Sigmoid colon (tissue), 7 donors: ENCODE measurements around the gene AUTS2. TPM values are rescaled to one million over a fixed set of nuclear protein-coding genes. Genes with fewer than 3 reads are reported as not detected.

Experiments used
- DNase-seq: peaks from one replicate; pipeline ENCODE4 v3.0.0-alpha.2; 2019
- H3K27ac ChIP-seq, 4 donors: fragments of 200-600 bp; sonication (generic); one replicate each; pipeline ENCODE4 v1.5.1; 2016 to 2019; ENCODE audit warnings: mild to moderate bottlenecking in 1 of 4
- H3K27me3 ChIP-seq, 3 donors: fragments of 200-600 bp; sonication (generic); one replicate each; pipeline ENCODE4 v1.5.1; 2019; ENCODE audit warnings: mild to moderate bottlenecking in 1 of 3
- H3K36me3 ChIP-seq, 4 donors: fragments of 200-600 bp; sonication (generic); one replicate each; pipeline ENCODE4 v1.5.1; 2016 to 2019
- H3K4me1 ChIP-seq, 4 donors: fragments of 200-600 bp; sonication (generic); one replicate each; pipeline ENCODE4 v1.5.1; 2017 to 2019
- H3K4me3 ChIP-seq, 4 donors: fragments of 200-600 bp; sonication (generic); one replicate each; pipeline ENCODE4 v1.5.1; 2017 to 2019; ENCODE audit warnings: mild to moderate bottlenecking in 2 of 4, moderate library complexity in 1 of 4
- H3K9me3 ChIP-seq, 4 donors: fragments of 200-600 bp in 3 of 4; sonication (generic) in 3 of 4; one replicate each; pipeline versions ENCODE4 v1.5.1 to v1.6.1; 2013 to 2019
- CTCF ChIP-seq, 4 experiments: fragments of 450-650 bp in 3 of 4; fragments of 200-600 bp in 1 of 4; IDR thresholded peaks; one replicate each; pipeline ENCODE4 v1.5.1; 2016 to 2019; ENCODE audit warnings: antibody characterized with exemption in 4 of 4, mild to moderate bottlenecking in 3 of 4, moderate library complexity in 2 of 4
- EP300 ChIP-seq, 4 donors: sonication (generic); formaldehyde crosslinking; IDR thresholded peaks; one replicate each; pipeline ENCODE4 v1.6.1; 2017; ENCODE audit warnings: antibody characterized with exemption in 4 of 4
- POLR2A ChIP-seq, 2 donors: fragments of 450-650 bp; IDR thresholded peaks; one replicate each; pipeline ENCODE4 v1.6.1; 2016; ENCODE audit warnings: antibody characterized with exemption in 2 of 2, mild to moderate bottlenecking in 2 of 2, moderate library complexity in 2 of 2
- POLR2AphosphoS5 ChIP-seq, 4 donors: sonication (generic); formaldehyde crosslinking; IDR thresholded peaks; one replicate each; pipeline ENCODE4 v1.6.1; 2017; ENCODE audit warnings: antibody characterized with exemption in 4 of 4
- WGBS, 2 donors: extraction: QIAGEN DNeasy Blood & Tissue Kit; methylation state at CpG; one replicate each; pipeline ENCODE4 v1.1.7; 2013; 5-methylcytosine and 5-hydroxymethylcytosine counted together
- intact Hi-C: fragments of 100-400 bp; cut with DNase I; formaldehyde crosslinking; loops from one replicate; pipeline ENCODE4 v1.15.1; 2023
- polyA plus RNA-seq, 3 donors: library from polyadenylated mRNA; stranded (reverse); fragments of 200-250 nt; gene quantifications; one replicate each; pipeline ENCODE4 v1.2.3, GENCODE V29; 2013
- total RNA-seq, 4 donors: library from RNA; depleted of rRNA; stranded (reverse); fragments of >200 nt; gene quantifications; one replicate each; pipeline ENCODE4 v1.1.0, GENCODE V29; 2016
- donor health status: healthy with polysubstance abuse.
- donor health status: Bipolar disorder and iron deficiency.
- donor health status: healthy.

The AUTS2 gene
- total and polyA plus RNA-seq, 7 donors: 3.6 to 55.7 (median 25.5) TPM

- Histone ChIP-seq H3K27ac (no peak overlapping the region), H3K4me1 (peaks cover 0 to 63% (median 23%) of the 10 kb centered on the region in 4 donors), H3K4me3 (no peak overlapping the region), H3K27me3 (no peaks in the 10 kb centered on the region), H3K9me3 (no peaks in the 10 kb centered on the region), H3K36me3 (no peaks in the 10 kb centered on the region)
- TF ChIP-seq POLR2A (IDR thresholded peaks at IDR 0.05) (no peak), EP300 (IDR thresholded peaks at IDR 0.05) (no peak), CTCF (IDR thresholded peaks at IDR 0.05) (no peak), POLR2AphosphoS5 (IDR thresholded peaks at IDR 0.05) (no peak)
- 55 to 68% methylated on average over 5 of the region's 5 CpGs for WGBS, 2 donors
- DNase-seq: no peak
- intact Hi-C loops: no loop called here
Measured at GRCh38 chr7:69862413-69863064, 264.3 kb downstream of the AUTS2 start.

GRCh38 chr7:69864274-69864673 is 266.0 kb downstream of the AUTS2 start:
- Histone ChIP-seq H3K36me3 (no peaks in the 10 kb centered on the region), H3K4me3 (no peak overlapping the region), H3K9me3 (no peaks in the 10 kb centered on the region), H3K4me1 (peaks cover 0 to 53% (median 18%) of the 10 kb centered on the region in 4 donors), H3K27me3 (no peaks in the 10 kb centered on the region), H3K27ac (no peak overlapping the region)
- WGBS, 2 donors: 73 to 80% methylated on average over 1 of the region's 1 CpG
- DNase-seq: no peak
- TF ChIP-seq CTCF (IDR thresholded peaks at IDR 0.05) (no peak), POLR2A (IDR thresholded peaks at IDR 0.05) (no peak), POLR2AphosphoS5 (IDR thresholded peaks at IDR 0.05) (no peak), EP300 (IDR thresholded peaks at IDR 0.05) (no peak)
- intact Hi-C loops: no loop called here

DNA sequence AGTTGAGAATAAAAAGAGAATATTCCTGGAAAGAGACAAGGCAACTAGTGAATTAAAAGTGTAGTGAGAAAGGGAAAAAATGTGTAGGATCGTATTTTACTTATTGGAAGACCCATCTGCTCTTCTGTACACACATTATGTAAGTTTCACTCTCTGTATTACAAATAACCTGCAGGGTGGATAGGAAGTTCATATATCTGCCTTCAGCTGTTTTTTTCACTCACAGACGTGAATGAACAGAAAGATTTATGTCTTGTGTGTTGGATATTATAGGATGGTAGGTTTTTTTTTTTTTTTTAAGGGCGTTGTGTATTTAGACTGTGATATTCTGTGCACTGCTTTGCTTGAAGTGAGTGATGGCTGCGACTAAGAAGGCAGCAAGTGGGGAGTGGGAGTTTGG is 266.5 kb downstream of the AUTS2 start:
- no peak overlapping the region for H3K4me3 ChIP-seq
- H3K27me3 ChIP-seq: no peaks in the 10 kb centered on the region
- no peak overlapping the region for H3K27ac ChIP-seq
- 38 to 64% methylated on average over 4 of the region's 4 CpGs for WGBS, 2 donors
- TF ChIP-seq POLR2AphosphoS5 (IDR thresholded peaks at IDR 0.05): no peak
- no peak for TF ChIP-seq POLR2A (IDR thresholded peaks at IDR 0.05)
- TF ChIP-seq CTCF (IDR thresholded peaks at IDR 0.05): no peak
- TF ChIP-seq EP300 (IDR thresholded peaks at IDR 0.05): no peak
- no peak for DNase-seq
- intact Hi-C loops: no loop called here
- peaks cover 0 to 53% (median 18%) of the 10 kb centered on the region in 4 donors for H3K4me1 ChIP-seq
- H3K36me3 ChIP-seq: no peaks in the 10 kb centered on the region
- H3K9me3 ChIP-seq: no peaks in the 10 kb centered on the region

DNA sequence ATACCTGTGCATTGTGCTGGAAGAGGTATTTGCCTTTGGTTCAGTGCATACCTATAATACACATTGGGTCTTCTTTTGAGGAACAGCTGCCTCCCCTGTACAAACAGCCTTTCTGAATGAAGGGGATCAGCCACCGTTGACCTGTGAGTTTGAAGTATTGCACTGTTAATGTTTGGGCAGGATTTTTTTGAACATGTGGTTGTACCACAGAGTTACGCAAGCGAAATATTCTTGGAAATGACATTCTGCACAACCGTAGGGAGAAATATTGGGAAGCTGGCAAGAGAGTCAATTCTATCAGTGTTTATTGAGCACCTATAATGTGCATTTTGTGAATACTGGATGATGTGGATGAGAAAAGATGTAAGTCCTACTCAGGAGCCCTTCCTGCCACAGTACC is 270.6 kb downstream of the AUTS2 start:
- no peak for DNase-seq
- TF ChIP-seq POLR2AphosphoS5 (IDR thresholded peaks at IDR 0.05) (no peak), POLR2A (IDR thresholded peaks at IDR 0.05) (no peak), CTCF (IDR thresholded peaks at IDR 0.05) (no peak), EP300 (IDR thresholded peaks at IDR 0.05) (no peak)
- 85 to 86% methylated on average over 4 of the region's 4 CpGs for WGBS, 2 donors

More for the DNA sequence above, 270.6 kb downstream of the AUTS2 start:
- no peak overlapping the region for H3K4me3 ChIP-seq
- no peak overlapping the region for H3K27ac ChIP-seq
- intact Hi-C loops: no loop called here
- H3K36me3 ChIP-seq: no peaks in the 10 kb centered on the region
- no peaks in the 10 kb centered on the region for H3K9me3 ChIP-seq
- peaks cover 0 to 42% (median 12%) of the 10 kb centered on the region in 4 donors for H3K4me1 ChIP-seq
- H3K27me3 ChIP-seq: no peaks in the 10 kb centered on the region
